Renal cortex interstitium (tissue), 11 donors: Measurements from ENCODE around the gene CRHR1. TPM values are rescaled to one million over a fixed set of nuclear protein-coding genes. Genes with fewer than 3 reads are reported as not detected.

Experiments used
- DNase-seq, 11 donors: peaks; one replicate each; pipeline ENCODE4 v3.0.0-alpha.2; 2013; ENCODE audit warnings: low read depth in 9 of 11, low spot score in 4 of 11; ENCODE audit errors: extremely low read depth in 1 of 11
- polyA plus RNA-seq, 3 donors: library from polyadenylated mRNA; unstranded; fragments of 120-200 nt; gene quantifications; one replicate each; pipeline ENCODE4 v1.2.1, GENCODE V29; 2013; ENCODE audit not compliant: insufficient read length in 3 of 3

The CRHR1 gene
- polyA plus RNA-seq, 3 donors = 0.39 TPM; not detected in 2

DNA sequence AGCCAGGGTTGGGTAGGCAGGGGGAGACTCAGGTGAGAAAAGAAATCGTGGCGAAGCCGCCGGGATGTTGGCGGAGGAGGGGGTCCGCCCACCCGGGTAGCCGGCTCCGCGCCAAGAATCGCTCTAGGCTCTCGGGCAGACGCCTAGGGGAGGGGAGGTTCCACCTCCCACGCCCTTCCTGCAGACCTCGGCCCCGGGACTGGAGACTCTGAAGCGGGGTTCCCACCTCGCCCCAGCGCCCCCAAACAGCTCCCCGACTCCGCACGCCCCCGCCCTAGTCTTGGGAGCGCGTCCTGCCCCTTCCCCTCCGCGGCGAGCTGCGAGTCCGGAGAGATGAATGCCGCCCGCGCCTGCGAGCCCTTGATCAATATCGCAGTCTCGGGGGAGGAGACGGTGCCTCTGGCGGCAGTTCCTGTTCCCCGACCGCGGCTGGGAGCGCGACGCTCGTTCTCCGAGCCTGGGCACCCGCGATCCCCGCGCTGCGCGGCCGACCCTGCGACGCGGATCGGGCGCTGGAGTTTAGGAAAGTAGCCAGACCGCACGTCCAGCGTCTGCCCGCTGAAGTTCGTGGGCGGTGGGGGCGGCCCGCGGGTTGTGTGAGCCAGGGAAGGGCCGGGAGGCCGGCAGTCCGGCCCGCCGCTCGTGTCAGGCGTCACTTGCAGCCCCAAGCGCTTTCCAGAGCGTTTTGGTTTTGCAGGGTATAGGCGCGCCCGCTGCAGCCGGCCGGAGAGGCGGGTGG is 790 bp downstream of the CRHR1 start:
- peak in 1 of 11 donors; percentile 13 for DNase-seq

DNA sequence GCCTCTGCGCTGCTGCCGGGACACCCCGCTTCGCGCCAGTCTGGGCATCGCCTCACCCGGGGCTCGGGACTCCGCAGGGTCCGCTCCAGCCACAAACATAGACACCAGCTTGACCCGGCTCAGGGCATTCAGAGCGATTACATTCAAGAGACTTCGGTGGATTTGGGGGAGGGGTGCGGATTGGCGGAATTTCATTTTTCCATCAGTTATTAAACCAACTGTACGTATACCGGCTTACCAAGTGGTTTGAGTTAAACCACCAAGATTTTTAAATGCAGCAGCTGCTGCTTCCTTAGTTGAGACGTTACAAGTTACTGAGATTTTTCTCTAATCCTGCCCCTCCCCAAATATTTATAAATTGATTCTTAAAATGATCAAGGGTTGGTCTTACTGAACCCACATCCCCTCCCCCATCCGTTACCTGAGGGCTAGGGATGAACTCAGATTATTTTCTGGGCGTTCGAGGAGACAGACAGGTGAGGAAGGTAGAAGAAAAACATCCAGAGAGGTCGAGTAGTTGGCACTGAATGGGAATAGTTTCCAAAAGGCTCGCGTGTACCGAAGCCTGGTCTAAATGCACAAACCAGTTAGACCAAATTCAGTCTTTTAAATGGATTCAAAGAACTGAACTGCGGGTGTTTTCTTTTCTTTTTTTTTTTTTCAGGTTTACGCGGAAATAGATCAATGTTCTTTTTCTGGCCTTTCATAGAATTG is 1.5 kb downstream of the CRHR1 start:
- DNase-seq = no peak

DNA sequence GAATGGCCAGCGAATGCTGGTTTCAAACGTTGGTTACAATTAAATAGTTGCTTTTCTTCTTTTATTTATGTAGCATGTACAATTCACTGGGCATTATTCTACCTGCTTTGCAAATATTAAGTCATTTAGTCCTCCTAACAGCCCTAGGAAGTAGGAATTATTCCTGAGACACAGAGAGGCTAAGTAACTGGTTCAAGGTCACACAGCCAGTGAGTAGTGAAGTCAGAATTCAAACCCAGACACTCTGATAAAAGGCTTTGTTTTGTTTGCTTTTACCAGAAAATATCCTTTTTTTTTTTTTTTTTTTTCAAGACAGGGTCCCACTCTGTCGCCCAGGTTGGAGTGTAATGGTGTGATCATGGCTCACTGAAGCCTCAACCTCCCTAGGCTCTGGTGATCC is 2.2 kb downstream of the CRHR1 start:
- DNase-seq = no peak

DNA sequence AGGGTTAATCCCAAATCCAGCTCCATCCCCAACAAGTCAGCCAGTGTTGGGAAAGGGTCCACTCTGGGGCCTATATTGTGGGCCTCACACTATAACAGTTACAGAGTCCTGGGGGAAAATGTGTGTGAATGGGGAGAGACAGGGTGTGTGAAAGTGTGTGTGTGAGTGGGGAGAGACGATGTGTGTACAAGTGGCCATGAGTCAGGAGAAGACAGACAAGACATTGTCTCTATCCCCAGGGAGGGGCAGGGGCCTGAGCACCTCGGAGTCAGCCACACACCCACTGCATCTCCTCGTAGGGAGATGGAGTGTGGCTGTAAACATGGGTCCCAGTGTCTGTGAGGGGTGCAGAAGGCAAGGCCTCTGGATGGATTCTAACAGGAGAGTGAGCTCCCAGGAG is 2.9 kb downstream of the CRHR1 start:
- DNase-seq = no peak

DNA sequence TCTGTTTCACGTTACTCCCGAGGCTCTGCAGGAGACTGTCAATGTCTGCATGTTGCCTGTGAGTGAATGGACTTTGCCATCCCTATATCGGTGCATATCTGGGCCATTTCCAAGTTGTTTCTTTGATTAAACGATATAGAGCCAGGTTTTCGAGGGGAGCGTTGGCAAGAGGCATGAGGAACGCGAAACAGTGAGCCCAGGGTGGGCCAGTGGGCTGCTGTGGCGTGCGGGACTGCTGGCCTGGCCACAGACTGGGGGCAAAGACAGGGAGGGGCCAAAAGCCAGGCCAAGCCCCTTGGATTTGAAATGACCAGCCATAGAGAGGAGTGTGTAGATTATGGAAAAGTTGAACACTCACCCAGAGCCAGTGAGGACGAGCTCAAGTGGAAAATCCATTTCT is 3.5 kb downstream of the CRHR1 start:
- no peak for DNase-seq

DNA sequence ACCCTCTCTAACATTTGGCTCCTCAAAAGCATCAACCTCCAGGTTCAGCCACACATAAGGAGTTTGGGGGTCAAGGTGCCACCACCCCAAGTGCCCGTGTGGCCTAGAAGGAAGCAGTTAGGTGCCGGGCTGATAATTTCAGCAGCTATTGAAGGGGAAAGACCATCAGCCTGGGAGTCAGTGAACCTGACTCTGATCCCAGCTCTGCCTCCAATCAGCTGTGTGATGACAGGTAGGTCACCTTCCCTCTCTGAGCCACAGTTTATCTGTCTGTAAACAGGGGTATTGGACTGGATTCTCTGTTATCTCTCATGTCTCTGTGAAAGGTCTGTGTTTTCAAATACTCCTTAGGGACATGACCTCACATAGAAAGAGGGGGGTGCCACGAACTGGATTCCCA is 3.9 kb downstream of the CRHR1 start:
- DNase-seq = no peak

DNA sequence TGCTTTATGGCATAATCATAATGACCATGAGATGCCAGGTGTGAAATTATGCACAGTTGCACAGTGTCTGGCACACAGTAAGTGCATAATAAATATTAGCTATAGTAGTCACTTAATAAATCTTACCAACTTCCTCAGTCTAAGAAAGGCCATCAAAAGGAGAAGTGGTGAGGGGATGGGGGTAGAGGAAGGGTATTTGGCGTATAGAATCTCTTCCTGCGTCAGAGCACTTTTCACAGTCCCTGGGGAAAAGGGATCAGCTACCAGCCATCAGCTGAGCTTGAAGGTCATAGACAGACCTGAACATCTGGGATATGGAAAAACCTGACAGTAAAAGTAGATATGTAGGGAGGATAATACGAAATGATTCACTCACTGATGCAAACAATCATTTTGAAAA is 5.8 kb downstream of the CRHR1 start:
- DNase-seq = no peak

DNA sequence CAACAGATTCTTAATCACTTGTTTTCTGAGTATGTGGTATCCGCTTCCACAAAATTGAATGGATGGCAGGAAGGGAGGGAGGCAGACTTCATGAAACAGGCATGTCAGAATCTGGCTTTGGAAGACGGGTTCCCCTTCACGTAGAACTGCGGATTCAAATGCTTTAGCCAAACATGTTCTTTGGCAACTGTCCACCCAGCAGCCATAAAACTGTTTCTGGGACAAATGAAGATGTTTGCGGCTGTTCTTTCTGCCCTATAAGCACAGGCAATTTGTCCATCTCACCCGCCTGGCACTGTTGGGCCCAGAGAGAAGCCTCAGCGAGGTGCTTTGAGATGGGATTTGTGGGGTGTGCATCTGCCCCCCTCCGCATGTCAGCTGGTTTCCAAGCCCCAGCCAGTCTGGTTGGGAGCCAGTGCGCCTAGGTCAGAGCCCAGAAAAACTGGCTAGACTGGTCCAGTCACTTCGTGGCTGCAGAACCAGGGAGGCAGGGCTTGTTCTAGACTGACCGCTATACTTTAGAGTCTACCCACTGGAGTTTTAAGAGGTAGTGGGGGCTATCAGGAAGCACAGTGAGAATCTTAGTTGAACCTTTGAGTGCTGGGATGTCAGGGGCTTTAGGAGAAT is 6.3 kb downstream of the CRHR1 start:
- no peak for DNase-seq

DNA sequence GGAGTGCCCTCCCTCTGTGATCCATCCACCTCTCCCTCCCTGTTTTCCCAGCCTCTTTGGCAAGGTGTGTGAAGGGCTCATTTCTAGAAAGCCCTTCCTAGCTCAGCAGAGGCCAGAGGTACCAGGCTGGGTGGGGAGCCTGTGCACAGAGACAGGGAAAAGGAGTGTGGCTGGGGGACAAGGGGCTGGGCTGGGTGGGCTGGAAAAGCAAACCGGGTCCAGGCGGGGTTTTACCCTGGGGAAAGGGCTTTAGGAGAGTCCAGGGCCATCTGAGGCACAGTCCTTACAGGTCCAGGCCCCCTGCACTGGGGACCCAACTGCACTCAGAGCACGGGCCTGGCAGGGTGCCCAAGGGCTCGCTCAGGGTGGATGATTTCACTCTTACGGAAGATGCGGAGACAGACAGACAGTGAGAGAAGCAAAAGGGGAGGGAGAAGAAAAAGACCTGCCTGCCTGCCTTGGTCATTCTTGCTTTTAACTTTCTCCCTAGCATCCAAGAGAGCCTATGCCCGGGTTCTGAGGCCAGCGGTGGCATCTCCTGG is 7.0 kb downstream of the CRHR1 start:
- no peak for DNase-seq

DNA sequence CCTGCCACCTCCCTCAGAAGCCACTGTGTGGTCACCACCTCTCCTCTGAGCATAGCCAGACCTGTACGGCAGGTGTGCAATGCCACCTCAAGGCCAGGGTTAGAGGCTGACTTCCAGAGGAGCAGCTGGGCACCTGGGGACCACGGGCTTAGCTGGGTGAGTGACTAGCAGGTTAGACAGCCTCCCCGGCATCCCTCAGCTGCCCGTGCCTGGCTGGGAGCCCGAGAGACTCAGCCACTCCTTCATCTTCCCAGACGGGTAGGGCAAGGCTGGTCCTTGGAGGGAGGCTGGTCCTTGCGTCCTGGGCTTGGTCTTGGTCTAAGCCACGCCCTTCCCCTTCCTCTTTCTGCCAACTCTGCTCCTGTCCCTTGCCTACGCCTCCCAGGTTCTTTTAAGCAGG is 7.8 kb downstream of the CRHR1 start:
- DNase-seq = no peak

DNA sequence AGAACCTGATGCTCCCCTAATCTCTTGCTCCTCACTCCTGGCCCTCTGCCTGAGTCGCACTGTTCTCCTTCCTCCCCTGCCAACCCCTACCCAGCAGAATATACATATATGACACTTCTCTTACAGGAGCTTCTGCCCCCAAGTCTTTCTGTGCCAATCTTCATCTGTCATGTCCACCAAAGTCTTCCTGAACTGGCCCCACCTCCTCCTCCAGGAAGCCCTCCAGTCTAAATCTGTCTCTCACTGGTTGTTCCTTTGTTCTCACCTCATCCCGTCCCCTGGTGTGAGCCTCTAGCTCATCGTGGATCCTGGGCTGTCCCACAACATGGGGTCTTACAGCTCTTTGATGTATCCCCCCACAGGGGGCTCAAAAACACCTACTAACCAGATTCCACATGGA is 8.3 kb downstream of the CRHR1 start:
- no peak for DNase-seq

DNA sequence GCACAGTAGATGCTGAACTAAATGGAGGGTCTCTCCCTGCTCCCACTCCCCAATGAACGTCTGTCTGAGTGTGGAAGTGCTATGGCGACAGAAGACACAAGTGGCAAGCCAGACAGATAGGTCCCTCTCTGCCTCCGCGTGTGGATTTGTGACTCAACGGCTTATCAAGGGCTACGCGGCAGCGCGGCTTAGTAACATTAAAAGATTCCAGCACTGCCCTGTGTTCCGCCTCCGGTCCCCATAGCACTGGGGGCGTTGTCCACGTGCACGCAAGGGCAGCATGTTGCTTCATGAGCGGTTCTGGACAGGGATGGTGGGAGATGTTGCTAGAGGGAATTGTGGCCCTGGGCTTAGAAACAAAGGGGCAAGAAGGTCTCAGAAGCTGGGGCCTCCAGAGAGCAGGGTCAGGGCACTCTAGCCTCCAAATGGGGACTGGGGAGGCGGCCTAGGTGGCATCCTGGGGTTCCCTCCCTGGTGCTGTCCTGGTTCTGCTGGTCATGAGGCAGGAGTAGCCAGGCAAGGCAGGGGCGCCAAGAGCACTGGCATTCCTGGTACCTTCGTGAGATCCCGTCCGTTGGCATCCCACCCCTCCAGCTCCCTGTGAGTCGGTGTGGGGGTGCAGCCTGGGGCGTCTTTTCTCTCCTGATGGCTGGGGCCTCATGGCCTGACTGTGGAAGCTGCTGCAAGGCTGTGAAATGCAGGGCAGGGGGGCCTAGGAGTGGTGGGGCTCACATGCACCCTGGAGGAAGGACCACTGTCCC is 9.1 kb downstream of the CRHR1 start:
- DNase-seq = no peak

DNA sequence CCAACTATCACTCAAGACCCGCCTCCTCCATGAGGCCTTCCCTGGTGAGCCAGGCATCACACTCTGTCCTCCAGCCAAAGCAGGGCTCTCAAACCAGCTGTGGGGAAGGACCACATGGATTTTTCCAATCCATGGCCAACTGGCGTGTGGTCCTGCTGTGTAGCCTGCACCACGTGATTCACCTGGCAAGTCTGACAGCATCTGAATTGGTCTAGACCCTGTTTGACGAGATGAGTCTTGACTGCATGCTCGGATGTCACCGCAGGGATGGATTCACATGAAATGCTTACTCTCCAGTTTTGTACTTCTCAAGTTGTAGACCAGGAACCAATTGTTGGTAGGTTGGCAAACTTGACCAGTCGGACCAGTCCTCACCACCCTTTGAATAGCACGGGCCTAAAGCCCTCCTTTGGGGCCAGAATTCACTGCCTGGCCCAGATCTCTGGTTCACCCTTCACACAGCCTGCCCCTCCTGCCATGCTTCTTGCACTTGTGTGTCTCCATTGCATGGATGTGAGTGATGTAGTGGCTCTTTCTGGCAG is 9.9 kb downstream of the CRHR1 start:
- no peak for DNase-seq

DNA sequence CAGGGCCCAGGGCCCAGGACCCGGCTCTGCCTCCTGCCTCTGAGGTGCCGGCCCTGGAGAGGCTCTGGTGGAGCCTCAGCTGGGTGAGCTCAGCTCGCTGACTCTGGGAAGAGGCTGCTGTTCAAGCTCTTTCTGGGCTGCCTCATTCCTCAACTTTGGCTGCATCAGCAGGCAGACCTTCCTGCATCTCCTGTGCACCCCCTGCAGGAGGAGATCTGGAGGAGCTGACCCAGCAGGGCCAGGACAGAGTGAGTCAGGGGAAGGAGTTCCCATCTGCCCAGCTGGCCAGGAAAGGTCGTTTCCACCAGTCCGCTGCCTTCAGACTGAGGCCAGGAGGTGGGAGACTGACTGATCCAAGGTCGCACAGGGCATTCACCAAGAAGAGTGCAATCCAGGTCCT is 10.7 kb downstream of the CRHR1 start:
- DNase-seq = no peak

DNA sequence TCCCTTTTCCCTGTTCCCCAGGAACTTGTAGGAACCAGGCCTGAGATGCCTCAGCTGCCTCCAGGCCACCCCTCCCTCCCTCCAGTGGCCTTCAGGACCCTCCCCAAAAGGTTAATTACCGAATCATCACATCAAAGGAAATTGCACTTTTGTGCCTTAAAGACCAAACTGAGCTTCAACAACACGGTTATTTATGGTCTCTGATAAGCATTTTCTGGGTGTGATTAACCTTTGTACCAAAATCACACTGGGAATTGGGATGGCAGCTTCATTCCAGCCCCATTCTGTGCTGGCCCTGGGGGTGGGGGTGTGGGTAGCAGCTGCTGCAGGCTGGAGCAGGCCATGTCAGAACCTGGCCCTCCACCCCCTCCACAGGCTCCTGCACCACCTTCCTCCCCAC is 16.7 kb downstream of the CRHR1 start:
- DNase-seq = no peak

DNA sequence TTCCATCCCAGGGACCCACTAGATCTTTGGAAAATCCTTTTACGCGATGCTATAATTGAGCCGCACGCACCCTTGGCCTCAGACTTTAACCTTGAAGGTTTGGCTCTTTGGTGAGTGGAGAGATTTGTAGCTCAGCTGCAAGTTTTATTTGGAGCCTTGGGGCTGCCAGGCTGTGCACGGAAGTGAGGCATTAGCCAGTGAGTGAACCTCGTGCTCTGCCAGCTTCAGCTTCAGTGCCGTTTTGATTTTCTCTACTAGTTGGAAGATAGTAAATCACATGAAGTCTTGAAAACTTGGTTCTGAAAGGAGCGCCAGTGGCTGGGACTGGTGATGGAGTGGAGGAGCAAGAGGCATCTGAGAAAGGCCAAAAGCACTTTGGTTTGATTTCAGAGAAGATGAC is 17.3 kb downstream of the CRHR1 start:
- no peak for DNase-seq

DNA sequence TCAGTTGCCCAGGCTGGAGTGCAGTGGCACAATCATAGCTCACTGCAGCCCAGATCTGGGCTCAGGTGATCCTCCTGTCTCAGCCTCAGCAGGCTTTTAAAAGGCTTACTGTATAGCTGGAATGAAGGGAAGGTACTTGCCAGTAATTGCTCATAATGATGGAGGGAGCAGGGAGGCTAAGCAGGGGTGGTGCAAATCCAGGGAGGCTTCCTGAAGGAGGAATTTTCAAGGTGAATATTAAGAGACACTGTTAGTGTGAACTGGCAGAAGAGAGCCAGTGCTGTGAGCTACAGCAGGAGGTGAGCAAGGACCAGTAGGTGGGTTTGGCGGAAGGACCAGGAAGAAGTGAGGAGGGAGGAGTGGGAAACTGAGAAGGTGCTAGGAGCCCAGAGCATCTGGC is 24.7 kb downstream of the CRHR1 start:
- DNase-seq = no peak

DNA sequence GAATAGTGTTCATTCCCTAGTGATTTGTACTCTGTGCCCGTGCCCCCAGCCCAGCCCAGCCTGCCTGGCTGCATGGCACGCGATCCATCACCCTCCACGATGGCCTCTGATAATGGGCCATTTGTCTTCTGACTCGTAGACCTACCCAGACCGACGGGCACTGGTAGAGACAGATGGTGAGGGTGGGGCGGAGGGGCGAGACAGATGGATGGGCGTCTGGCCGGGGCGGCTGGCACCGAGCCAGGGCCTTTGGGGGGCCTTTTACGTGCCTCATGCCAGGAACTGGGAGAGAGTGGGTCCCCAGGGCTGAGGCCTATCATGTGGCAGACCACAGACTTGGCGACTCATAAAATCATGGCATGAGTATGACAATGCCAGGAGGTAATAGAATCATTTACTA is 25.4 kb downstream of the CRHR1 start:
- DNase-seq = no peak

DNA sequence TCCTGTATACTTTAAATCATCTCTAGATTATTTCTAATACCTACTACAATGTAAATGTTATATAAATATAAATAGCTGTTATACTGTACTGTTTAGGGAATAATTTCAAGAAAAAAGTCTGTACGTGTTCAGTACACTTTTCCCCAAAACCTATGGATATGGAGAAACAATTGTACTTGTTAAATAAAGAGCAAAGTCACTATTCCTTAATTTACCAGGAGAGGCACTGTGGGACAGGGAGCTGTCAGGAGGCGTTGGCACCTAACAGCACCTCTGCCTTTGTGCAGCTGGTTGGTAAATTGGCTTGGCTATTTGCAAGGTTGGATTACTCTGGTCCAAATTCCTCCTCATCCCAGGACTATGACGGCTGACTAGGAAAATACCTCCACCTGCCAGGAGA is 28.0 kb downstream of the CRHR1 start:
- DNase-seq = no peak
